Activated CD4-positive, alpha-beta T cell treated with anti-CD3 and anti-CD28 coated beads for 24 hours (primary cell): Measurements from ENCODE around the gene TMEM44.
"Not testable (repeated sequence)": the region's sequence is repeated elsewhere in the genome, so short reads cannot be mapped to it uniquely, and the experiment has no call there.

Source experiments
- DNase-seq, 2 donors: peaks; one replicate each; pipeline ENCODE4 v3.0.0-alpha.2; 2020; ENCODE audit warnings: low read depth in 2 of 2

The TMEM44 gene

DNA sequence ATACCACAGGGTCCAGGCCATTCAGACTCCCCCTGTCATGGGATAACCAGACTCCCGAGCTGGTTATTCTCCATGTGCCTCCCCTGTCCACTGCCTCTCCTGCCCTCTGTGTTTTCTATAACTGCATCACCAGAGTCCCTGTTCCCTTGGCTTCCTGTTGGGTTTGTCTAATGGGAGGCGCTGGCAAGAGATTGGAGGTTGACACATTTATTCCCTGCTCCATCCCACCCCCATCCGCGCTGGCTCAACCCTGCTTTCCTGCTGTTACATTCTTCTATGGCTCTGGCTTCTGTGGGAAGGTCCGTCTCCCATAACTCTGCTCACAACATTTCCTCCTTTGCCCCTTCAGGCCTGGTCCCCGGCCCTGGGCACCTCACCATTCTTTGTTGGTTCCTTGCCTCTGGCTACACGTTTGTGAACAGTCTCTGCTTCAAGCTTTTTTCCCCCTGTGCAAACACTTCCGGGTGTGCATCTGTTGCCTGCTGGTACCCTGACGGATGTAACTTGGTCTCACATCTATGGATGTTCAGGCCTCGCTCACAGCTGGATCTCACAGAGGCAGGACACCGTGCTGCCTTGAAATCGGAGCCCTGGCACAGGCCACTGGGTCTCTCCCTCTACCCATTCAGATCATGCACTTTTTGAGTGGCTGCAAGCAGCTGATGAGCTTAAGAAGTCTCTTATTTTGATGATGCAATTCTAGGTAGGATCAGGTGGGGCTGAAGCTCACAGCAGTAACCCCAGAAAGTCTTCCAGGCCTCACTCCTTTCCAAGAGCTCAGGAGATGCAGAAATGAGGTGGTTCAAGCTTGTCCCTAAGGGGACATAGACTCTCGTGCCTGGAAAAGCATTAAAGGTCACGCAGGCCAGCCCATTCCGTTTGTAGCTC, 77.8 kb downstream of the TMEM44 start:
- no peak for DNase-seq

DNA sequence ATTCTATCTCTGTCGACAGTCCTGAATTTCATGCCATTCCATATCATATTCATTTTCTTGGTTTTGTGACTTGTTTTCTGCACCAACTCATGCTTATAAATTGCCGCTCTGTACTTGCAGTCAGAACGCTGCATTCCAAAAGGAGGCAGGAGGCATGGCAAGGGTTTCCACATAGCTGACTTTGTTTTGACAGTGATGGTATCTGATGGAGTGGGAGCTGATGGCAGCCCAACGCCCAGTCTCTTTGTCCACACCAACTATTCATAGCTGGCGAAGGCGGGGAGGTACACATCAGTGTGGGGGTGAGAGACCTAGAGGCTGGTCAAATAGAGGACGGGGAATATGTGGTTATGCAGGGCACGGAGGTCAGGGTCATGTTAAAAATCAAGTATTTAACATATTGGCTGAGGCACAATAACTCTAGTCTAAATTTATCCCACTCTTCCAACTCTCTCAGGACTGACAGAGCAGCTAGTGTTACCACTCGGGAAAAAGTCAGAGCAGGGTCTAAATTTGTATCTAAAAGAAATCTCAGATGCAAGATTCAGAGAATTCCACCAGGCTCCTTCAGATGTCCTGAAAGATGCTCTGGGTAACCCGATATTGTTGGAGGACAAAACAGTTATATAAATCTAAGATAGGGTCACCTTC, 78.6 kb downstream of the TMEM44 start:
- no peak for DNase-seq

DNA sequence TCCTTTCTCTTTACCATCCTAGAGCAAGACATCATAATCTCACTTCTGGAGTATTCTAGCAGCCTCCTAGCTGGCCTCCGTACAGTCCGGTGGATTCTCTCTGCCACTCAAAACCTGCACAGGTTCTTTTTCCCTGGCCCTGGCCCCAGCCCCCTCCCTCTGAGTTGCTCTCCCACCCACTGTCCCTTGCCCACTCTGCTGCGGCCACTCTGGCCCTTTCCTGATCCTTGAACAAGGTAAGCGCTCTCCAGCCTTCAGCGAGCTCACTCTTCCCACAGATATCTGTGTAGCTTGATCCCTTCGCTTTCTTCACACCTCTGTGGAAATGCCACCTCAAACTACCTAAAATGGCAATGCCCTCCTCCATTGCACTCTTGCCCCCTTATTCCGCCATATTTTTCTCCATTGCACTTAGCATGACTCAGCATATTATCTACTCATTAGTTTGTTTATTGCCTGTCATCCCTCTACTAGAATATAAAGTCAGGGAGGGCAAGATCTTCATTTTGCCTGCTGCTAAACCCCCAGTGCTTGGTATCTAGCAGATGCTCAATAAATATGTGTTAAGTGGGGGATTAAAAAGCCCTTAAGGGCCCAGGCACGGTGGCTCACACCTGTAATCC, 80.8 kb downstream of the TMEM44 start:
- no peak for DNase-seq

DNA sequence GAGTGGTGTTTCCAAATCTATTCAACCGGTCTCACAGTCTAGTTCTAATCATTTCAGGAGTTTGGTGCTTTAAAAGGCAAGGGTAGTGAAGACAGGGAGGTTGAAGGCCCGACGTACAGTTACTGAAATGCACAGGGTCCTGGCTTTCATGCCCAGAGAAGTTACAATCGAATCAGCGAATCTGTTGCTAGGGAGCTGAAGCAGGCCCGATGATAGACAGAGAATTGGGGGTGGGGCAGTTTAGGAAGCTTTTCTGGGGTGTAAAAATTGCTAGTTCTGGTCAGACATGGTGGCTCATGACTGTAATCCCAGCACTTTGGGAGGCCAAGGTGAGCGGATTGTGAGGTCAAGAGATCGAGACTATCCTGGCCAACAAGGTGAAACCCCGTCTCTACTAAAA, 83.4 kb downstream of the TMEM44 start:
- no peak for DNase-seq

DNA sequence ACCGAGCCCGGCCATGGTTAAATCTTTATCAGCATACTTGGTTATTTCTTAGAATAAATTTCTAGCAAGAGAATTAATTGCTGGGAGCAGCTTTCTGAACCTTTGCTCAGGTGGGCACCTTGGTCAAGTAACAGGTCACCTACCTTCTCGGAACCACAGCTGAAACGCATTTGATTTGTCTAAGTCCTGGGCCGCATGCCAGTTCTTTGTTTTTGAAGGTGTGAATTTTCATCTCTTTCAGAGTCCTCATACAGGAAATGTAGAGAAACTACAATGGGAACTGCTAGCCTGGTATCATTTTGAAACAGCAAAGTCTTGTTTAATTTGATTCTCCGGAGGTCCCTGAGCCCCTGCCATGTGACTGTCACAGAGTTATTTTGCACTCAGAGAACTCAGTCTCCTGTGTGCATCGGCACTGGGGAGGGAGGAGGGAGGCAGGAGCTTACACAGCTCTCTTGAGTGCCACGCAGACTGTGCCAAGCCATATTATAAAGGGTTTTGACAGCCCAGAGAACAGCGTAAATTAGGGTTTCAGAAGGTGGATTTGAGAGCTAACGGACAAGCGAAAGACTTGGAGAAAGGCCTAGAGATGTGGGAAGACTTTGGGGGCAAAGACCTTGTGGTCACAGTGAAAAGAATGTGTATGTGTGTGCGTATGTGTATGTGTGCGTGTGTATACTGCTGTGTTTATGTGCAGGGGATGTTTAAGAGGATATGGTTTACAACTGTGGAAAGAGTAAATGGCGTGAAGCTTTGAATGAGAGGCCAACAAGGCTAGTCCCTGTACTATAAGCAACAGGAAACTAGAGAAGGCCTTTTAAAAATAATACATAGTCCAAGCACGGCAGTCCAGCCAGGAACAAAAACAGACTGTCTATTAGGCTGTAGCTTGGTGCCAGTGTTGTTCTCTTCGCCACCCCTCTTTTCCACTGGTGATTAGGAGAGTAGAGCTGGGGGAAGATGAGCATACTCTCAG, 84.6 kb downstream of the TMEM44 start:
- DNase-seq: no peak

DNA sequence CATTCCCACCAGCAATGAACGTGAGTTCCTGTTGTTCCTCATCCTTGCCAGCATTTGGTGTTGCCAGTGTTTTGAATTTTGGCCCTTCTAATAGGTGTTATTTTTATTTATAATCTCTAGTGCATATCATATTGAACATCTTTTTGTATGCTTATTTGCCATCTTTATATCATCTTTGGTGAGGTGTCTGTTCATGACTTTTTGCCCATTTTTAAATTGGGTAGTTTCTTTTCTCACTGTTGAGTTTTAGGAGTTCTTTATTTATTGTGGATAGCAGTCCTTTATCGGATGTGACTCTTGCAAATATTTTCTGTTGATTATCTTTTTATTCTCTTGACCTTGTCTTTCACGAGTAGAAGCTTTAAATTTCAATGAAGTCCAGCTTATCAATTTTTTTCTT, 86.2 kb downstream of the TMEM44 start:
- DNase-seq: no peak

DNA sequence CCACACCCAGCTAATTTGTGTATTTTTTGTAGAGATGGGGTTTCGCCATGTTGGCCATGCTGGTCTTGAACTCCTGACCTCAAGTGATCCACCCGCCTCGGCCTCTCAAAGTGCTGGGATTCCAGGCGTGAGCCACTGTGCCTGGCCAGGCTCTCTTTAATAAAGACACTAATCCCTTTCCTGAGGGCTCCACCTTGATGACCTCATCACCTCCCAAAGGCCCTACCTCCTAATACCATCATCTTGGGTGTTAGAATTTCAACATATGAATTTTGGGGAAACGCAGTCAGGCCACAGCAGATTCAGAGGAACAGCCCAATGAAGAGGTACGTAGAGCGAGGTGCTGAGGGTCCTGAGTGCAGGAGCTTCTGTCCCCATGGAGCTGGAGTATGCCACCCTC, 87.7 kb downstream of the TMEM44 start:
- not testable (repeated sequence) for DNase-seq

DNA sequence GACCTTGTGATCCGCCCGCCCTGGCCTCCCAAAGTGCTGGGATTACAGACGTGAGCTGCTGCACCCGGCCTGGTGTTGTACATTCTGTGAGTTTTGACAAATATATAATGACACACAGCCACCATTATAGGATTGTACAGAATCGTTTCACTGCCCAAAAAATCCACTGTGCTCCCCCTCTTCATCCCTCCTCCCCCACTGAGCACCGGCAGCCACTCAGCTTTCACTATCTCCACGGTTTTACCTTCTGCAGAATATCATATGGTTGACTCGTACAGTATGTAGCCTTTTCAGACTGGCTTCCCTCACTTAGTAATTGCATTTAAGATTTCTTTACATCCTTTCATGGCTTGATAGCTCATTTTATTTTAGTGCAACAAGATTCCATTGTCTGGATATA, 89.7 kb downstream of the TMEM44 start:
- no peak for DNase-seq

DNA sequence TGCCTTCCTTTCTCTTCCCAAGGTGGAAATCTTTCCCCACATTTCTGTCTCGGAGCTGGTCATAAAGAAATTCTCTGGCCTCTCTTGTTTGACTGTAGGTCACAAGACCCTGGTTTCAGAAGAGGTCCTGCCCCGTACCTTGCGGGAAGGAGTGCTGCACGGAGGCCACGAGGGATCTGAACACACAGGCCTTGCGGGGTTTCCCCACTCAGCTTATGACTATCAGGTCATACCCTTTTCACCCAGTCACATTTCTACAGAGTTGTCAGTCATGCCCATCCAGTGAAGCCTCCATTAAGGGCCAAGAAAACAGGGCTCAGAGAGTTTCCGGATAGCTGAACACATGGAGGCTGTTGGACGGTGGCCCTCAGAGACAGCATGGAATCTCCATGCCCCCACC, 91.7 kb downstream of the TMEM44 start:
- no peak for DNase-seq

DNA sequence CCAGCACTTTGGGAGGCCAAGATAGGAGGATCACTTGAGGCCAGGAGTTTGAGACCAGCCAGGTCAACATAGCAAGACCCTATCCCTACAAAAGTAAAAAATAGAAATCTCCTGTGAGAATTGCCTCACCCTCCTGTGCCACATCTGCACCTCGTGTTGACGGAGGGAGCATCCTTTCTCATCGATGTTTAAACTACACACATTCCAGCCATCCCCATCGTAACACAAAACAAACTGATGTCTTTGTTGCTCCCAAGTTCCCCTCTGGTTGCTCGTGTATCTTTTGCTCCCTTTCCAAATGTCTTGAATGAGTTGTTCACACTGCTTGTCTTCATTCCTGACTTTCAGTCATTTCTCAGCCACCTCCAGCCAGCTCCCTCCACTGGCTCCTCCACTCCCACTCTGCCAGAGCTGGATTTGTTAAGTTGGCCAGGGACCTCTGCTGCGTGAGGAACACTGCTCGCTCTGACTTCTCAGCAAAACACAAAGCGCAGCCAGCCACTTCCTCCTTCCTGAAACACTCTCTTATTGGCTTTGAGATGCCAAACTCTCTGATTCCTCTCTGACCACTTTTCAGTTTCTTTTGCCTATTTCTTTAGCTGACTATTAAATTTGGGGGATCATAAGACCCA, 92.8 kb downstream of the TMEM44 start:
- no peak for DNase-seq

DNA sequence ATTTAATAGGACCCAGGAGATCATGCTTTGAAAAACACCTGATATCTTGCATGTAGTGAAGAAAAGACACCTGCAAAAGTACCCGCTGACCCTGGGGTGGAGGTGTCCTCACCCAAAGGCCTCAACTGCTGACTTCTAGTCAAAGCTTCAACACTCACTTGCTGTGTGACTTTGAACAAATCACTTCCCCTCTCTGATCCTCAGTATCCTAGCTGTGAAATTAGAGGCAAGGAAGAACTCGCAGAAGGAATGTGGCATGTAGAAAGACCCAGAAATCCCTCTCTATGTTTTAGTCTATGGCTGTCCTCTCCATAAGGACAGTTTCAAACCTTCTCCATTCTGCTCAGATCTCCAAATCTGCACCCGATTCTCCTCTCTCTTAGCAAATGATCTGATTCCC, 93.7 kb downstream of the TMEM44 start:
- DNase-seq: no peak

DNA sequence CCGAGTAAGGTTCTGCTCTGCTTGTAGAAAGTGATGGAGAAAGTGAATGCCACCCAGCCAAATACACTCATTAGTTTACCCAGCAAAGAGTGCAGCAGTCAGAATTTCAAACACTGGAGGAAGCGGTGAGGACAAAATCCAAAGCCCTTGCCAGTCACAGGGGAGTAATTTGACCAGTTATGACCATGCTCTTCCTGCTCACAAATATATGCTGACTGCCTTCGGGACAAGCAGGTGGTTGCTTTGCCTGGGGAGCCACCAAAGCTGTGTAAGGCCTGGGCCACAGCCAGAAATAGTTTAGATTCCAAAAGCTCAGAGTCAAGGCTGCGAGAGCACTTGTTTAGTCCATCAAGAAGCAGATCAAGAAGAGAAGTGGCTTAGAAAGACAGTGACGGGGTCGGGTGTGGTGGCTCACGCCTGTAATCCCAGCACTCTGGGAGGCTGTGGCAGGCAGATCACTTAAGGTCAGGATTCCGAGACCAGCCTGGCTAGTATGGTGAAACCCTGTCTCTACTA, 95.4 kb downstream of the TMEM44 start:
- no peak for DNase-seq
